ENCODE data around the gene SUPT4H1.

- TF ChIP-seq YY1 (IDR thresholded peaks at IDR 0.05; ENCODE audit: insufficient read depth, insufficient read length) (no peak), ZNF274 (IDR thresholded peaks at IDR 0.05; ENCODE audit: low read depth, low read length) (no peak), SUZ12 (IDR thresholded peaks at IDR 0.05; ENCODE audit: extremely low read depth, insufficient read depth, insufficient read length) (no peak)
Measured at GRCh38 chr17:58324409-58325288, 27.4 kb downstream of the SUPT4H1 start.
